Measurements from ENCODE around the gene RGS5. TPM values are rescaled to one million over a fixed set of nuclear protein-coding genes. Genes with fewer than 3 reads are reported as not detected.

Gene RGS5
- polyA plus RNA-seq, 1 of the 3 experiments (the other 2 are of a cell fraction), result 260 TPM

DNA sequence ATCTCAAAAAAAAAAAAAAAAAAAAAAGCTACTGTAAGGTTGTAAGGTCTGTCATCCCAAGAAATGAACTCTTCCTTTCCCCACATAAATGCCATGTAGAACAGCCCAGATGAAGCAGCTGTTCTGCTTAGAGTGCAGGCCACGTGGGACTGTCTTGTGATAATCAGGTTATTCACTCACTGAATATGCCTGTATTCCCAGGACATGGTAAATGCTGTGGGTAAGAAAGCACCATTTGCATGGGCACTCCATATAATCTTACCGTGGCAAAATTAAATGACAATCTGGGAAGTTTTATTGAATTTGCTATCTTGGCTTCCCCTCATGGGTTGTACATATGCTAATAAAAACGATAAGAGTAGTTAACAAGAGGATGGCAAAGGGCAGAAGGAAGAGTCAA lies 13.8 kb downstream of the RGS5 start (continued):
- TF ChIP-seq FOSL2 (IDR thresholded peaks at IDR 0.05; ENCODE audit: borderline replicate concordance, low read depth) (no peak), CHD2 (IDR thresholded peaks at IDR 0.05; ENCODE audit: low read length, partially characterized antibody) (peak; percentile 16), GABPA (IDR thresholded peaks at IDR 0.05; ENCODE audit: low read depth) (no peak), FOXJ3 (CRISPR knock-in tag; IDR thresholded peaks at IDR 0.05) (no peak), YY1 (IDR thresholded peaks at IDR 0.05; ENCODE audit: low read depth) (no peak), MXI1 (IDR thresholded peaks at IDR 0.05; ENCODE audit: low read depth, low read length) (peak; percentile 92), RXRA (IDR thresholded peaks at IDR 0.05; ENCODE audit: borderline replicate concordance, low read depth) (no peak), GATA2 (CRISPR knock-in tag; IDR thresholded peaks at IDR 0.05) (no peak), NRF1 (IDR thresholded peaks at IDR 0.05; ENCODE audit: low read depth, low read length) (no peak), MEF2A (IDR thresholded peaks at IDR 0.05; ENCODE audit: borderline replicate concordance, low read depth) (no peak), NFIC (IDR thresholded peaks at IDR 0.05; ENCODE audit: borderline replicate concordance) (no peak)
- TF ChIP-seq, protein P1, sequence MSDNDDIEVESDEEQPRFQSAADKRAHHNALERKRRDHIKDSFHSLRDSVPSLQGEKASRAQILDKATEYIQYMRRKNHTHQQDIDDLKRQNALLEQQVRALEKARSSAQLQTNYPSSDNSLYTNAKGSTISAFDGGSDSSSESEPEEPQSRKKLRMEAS (IDR thresholded peaks at IDR 0.05; ENCODE audit: low read depth), result no peak
- TF ChIP-seq, protein P2, sequence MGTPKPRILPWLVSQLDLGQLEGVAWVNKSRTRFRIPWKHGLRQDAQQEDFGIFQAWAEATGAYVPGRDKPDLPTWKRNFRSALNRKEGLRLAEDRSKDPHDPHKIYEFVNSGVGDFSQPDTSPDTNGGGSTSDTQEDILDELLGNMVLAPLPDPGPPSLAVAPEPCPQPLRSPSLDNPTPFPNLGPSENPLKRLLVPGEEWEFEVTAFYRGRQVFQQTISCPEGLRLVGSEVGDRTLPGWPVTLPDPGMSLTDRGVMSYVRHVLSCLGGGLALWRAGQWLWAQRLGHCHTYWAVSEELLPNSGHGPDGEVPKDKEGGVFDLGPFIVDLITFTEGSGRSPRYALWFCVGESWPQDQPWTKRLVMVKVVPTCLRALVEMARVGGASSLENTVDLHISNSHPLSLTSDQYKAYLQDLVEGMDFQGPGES (IDR thresholded peaks at IDR 0.05; ENCODE audit: low read depth, low read length), result no peak
- TF ChIP-seq, protein P3, sequence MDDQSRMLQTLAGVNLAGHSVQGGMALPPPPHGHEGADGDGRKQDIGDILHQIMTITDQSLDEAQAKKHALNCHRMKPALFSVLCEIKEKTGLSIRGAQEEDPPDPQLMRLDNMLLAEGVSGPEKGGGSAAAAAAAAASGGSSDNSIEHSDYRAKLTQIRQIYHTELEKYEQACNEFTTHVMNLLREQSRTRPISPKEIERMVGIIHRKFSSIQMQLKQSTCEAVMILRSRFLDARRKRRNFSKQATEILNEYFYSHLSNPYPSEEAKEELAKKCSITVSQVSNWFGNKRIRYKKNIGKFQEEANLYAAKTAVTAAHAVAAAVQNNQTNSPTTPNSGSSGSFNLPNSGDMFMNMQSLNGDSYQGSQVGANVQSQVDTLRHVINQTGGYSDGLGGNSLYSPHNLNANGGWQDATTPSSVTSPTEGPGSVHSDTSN (IDR thresholded peaks at IDR 0.05), result no peak
- TF ChIP-seq, protein P4, sequence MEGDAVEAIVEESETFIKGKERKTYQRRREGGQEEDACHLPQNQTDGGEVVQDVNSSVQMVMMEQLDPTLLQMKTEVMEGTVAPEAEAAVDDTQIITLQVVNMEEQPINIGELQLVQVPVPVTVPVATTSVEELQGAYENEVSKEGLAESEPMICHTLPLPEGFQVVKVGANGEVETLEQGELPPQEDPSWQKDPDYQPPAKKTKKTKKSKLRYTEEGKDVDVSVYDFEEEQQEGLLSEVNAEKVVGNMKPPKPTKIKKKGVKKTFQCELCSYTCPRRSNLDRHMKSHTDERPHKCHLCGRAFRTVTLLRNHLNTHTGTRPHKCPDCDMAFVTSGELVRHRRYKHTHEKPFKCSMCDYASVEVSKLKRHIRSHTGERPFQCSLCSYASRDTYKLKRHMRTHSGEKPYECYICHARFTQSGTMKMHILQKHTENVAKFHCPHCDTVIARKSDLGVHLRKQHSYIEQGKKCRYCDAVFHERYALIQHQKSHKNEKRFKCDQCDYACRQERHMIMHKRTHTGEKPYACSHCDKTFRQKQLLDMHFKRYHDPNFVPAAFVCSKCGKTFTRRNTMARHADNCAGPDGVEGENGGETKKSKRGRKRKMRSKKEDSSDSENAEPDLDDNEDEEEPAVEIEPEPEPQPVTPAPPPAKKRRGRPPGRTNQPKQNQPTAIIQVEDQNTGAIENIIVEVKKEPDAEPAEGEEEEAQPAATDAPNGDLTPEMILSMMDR (IDR thresholded peaks at IDR 0.05), result no peak

DNA sequence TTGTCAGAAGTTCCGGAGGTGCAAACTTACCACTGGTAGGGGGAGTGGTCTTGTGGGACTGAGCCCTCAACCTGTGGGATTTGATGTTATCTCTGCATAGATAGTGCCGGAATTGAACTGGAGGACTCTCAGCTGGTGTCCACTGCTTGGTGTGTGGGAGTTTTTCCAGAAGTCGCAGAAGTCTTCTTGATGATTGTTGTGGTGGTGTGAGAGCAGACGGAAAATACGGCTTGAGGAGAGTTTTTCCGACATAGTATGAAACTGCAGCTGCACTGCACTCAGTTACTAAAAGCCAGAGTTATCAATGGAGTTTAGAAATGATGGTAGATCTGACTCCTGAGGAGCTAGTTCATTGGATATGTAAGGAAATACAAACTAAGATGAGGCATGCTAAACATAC lies 14.9 kb downstream of the RGS5 start:
- WGBS (ENCODE audit: low lambda C conversion rate), result 72% methylated on average over 6 of the region's 6 CpGs
- peak overlapping the region in 1 of 2 experiments; percentile 96; a peak in 3 of 4 replicates for H3K27ac ChIP-seq (ENCODE audit: low read depth in 2 of 2, low read length in 1 of 2)
- H3K36me3 ChIP-seq (replicated peaks in 1 of 2; ENCODE audit: control insufficient read depth in 1 of 2, insufficient read depth in 2 of 2, low read length in 1 of 2), result peaks cover 38 to 52% of the 10 kb centered on the region in 2 experiments
- H3K9me3 ChIP-seq, result no peaks in the 10 kb centered on the region
- peaks cover under 1% of the 10 kb centered on the region; the same call in 1 of the 2 replicates for H3K79me2 ChIP-seq (ENCODE audit: insufficient read depth)
- H3K4me1 ChIP-seq (ENCODE audit: control insufficient read depth in 1 of 2, insufficient read depth in 2 of 2, low read depth in 1 of 2, low read length in 1 of 2), result peaks cover 2 to 76% of the 10 kb centered on the region in 2 experiments; a peak in 3 of 4 replicates
- H3K9ac ChIP-seq, result no peak overlapping the region
- no peaks in the 10 kb centered on the region for H3K9me2 ChIP-seq
- H3K4me2 ChIP-seq, result no peak overlapping the region
- CTCF ChIA-PET, result interaction anchor here (0.9 to 4.8 kb wide), 6 partner anchors 13 to 334 kb away, joined by 3 to 27 read pairs (median 4); no protein-coding TSS in a partner anchor
- no peaks in the 10 kb centered on the region for H3F3A ChIP-seq (replicated peaks; ENCODE audit: insufficient read depth)
- no peak overlapping the region for H3K4me3 ChIP-seq (ENCODE audit: low read depth in 2 of 2, low read length in 1 of 2)
- no peak overlapping the region for H2AFZ ChIP-seq (ENCODE audit: low read depth)
- POLR2A ChIA-PET, result interaction anchor here (0.6 to 2.8 kb wide), 9 partner anchors 9 to 306 kb away, joined by 3 to 14 read pairs (median 4); partner anchors contain the start of genes RGS4 and RGS5
- DNase-seq, result no peak
- no peaks in the 10 kb centered on the region for H4K20me1 ChIP-seq (ENCODE audit: insufficient read depth)
- no peaks in the 10 kb centered on the region for H3K27me3 ChIP-seq (ENCODE audit: insufficient read depth)
- TF ChIP-seq, protein P5, sequence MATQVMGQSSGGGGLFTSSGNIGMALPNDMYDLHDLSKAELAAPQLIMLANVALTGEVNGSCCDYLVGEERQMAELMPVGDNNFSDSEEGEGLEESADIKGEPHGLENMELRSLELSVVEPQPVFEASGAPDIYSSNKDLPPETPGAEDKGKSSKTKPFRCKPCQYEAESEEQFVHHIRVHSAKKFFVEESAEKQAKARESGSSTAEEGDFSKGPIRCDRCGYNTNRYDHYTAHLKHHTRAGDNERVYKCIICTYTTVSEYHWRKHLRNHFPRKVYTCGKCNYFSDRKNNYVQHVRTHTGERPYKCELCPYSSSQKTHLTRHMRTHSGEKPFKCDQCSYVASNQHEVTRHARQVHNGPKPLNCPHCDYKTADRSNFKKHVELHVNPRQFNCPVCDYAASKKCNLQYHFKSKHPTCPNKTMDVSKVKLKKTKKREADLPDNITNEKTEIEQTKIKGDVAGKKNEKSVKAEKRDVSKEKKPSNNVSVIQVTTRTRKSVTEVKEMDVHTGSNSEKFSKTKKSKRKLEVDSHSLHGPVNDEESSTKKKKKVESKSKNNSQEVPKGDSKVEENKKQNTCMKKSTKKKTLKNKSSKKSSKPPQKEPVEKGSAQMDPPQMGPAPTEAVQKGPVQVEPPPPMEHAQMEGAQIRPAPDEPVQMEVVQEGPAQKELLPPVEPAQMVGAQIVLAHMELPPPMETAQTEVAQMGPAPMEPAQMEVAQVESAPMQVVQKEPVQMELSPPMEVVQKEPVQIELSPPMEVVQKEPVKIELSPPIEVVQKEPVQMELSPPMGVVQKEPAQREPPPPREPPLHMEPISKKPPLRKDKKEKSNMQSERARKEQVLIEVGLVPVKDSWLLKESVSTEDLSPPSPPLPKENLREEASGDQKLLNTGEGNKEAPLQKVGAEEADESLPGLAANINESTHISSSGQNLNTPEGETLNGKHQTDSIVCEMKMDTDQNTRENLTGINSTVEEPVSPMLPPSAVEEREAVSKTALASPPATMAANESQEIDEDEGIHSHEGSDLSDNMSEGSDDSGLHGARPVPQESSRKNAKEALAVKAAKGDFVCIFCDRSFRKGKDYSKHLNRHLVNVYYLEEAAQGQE (IDR thresholded peaks at IDR 0.05; ENCODE audit: low read depth, low read length), result no peak
- TF ChIP-seq TCF12 (IDR thresholded peaks at IDR 0.05), result no peak
- TF ChIP-seq MXI1 (IDR thresholded peaks at IDR 0.05; ENCODE audit: low read depth, low read length), result no peak
- TF ChIP-seq, protein P2 (IDR thresholded peaks at IDR 0.05; ENCODE audit: low read depth, low read length), result no peak
- TF ChIP-seq ELF1 (IDR thresholded peaks at IDR 0.05), result no peak
- TF ChIP-seq, protein P3 (IDR thresholded peaks at IDR 0.05), result no peak
- no peak for TF ChIP-seq EZH2phosphoT487 (IDR thresholded peaks at IDR 0.05; ENCODE audit: borderline replicate concordance, low read depth)
- no peak for TF ChIP-seq NRF1 (IDR thresholded peaks at IDR 0.05; ENCODE audit: low read depth, low read length)
- TF ChIP-seq CHD2 (IDR thresholded peaks at IDR 0.05; ENCODE audit: low read length, partially characterized antibody), result no peak

Data from SK-N-SH (cell line).